NCI-H774 (cell line): ENCODE results near the gene CCNT2.
"Not testable (repeated sequence)": the region's sequence is repeated elsewhere in the genome, so short reads cannot be mapped to it uniquely, and the experiment has no call there.

Source experiments
- DNase-seq: peaks from one replicate; lab custom pipeline; 2025; lab: John Stamatoyannopoulos, UW

The CCNT2 gene

GRCh38 chr2:134975281-134976009 lies 56.8 kb downstream of the CCNT2 start:
- DNase-seq = no peak

- DNase-seq = no peak
Observed at GRCh38 chr2:134976074-134976702, 57.6 kb downstream of the CCNT2 start.

DNA sequence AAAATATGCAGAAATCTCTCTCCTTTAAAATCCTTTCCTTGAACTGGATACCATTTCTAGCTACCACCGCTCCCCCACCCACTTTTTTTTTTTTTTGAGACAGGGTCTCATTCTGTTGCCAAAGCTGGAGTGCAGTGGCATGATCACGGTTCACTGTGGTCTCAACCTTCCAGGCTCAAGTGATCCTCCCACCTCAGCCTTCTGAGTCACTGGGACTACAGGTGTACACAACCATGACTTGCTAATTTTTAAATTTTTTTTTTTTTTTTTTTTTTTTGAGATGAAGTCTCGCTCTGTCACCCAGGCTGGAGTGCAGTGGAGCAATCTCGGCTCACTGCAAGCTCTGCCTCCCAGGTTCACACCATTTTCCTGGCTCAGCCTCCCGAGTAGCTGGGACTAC lies 58.5 kb downstream of the CCNT2 start:
- not testable (repeated sequence) for DNase-seq

- DNase-seq = no peak
Observed at GRCh38 chr2:134979221-134979620, 60.6 kb downstream of the CCNT2 start.

GRCh38 chr2:134980639-134981038 lies 62.0 kb downstream of the CCNT2 start:
- no peak for DNase-seq

- DNase-seq = no peak
Observed at GRCh38 chr2:134982603-134983002, 64.0 kb downstream of the CCNT2 start.

DNA sequence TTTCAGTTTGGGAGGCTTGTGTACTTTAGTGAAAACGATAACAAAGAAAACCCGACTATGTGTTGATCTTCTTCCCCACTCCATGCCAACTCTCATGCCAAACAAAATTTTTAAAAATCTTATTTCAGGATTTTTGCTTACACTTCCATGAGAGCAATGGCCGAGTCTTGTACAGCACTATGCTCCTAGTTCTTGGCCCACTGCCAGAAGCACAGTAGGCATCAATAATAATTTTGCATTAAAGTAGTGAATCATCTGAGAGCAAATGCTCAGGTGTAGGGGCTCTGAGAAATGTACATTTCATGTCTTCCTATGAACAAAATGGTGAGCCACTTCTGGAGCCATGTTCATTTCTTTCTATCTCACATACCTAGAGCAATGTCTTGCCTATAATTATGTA lies 66.4 kb downstream of the CCNT2 start:
- no peak for DNase-seq

GRCh38 chr2:134988994-134989605 lies 70.5 kb downstream of the CCNT2 start:
- peak; percentile 8 for DNase-seq

GRCh38 chr2:134999521-134999920 lies 80.9 kb downstream of the CCNT2 start:
- DNase-seq = no peak

- no peak for DNase-seq
Observed at GRCh38 chr2:135002836-135003235, 84.2 kb downstream of the CCNT2 start.

DNA sequence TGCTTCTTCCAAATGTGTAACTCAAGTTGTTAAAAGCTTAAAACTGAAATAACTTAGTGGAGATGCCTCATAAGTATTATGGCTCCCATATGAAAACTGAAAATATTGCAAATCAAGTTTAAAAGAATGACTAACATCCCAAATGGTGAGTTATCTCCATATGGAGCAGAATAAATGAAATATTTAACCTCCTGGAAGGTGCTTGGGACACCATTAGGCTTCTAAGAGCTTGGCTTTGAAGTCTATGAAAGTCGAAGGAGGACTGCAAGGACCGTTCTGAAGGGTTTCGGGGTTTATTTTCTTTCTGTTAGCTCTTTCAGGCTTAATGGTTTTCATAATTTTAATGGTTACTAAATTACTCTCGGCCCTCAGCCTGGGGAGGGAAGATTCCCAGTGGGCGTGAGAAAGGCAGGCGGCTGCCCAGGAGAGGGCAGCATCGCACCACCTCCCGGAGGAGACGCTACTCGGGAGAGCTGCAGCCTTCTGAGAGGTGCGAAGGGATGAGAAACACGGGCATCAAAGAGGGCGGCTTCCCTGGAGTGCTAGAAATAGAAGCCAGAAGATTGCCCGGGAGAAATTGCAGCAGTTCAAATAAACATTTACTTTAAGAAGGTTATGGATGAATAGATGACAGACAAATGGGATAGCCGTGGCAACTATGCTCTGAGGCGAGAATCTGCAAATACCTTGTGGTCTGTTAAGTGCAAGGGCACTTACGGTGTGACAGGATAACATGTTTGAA lies 85.6 kb downstream of the CCNT2 start:
- peak; percentile 78 for DNase-seq

DNA sequence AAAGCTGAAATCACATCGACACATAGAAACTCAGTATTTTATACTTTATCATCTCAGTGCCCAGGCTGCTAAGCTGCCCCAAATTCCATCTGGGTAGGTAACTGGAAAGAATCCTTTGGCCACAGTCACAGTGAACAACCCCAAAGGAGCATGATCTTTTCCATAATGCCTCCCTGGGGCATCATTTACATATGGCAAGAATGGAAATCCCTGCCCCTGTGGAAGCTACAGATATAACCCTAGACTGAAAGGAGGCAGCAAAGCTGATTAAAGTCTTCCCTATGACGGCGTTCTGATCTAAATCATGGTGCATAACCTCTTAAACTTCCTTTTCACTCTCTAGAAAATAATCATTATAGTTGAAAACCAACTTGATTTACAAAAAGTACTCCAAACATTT lies 87.1 kb downstream of the CCNT2 start:
- DNase-seq = no peak
